Trophoblast cell (in vitro differentiated cells and primary cell): Measurements from ENCODE around the gene GLDN.

ENCODE experiments used
- DNase-seq, 2 donors: peaks; one replicate each; pipeline ENCODE4 v3.0.0-alpha.2; 2016
- H2AFZ ChIP-seq: 2 replicates; pipeline ENCODE4 v1.6.1; 2013; ENCODE audit warnings: low read length, moderate library complexity, mild to moderate bottlenecking; ENCODE audit not compliant: insufficient read depth, poor library complexity
- H2AK5ac ChIP-seq: 2 replicates; pipeline ENCODE4 v1.6.1; 2013; ENCODE audit warnings: mild to moderate bottlenecking, low read length
- H2BK120ac ChIP-seq: 2 replicates; pipeline ENCODE4 v1.6.1; 2013; ENCODE audit warnings: low read length, mild to moderate bottlenecking, moderate library complexity; ENCODE audit not compliant: insufficient read depth, poor library complexity
- H2BK12ac ChIP-seq: 2 replicates; pipeline ENCODE4 v1.6.1; 2013; ENCODE audit warnings: mild to moderate bottlenecking, low read length, moderate library complexity
- H2BK5ac ChIP-seq: 2 replicates; pipeline ENCODE4 v1.6.1; 2013; ENCODE audit warnings: low read length, low read depth, moderate library complexity, mild to moderate bottlenecking; ENCODE audit not compliant: poor library complexity
- H3K14ac ChIP-seq: 2 replicates; pipeline ENCODE4 v1.6.1; 2013; ENCODE audit warnings: mild to moderate bottlenecking, low read length
- H3K18ac ChIP-seq: 2 replicates; pipeline ENCODE4 v1.6.1; 2013; ENCODE audit warnings: mild to moderate bottlenecking, low read length
- H3K23ac ChIP-seq: 2 replicates; pipeline ENCODE4 v1.6.1; 2013; ENCODE audit warnings: low read length
- H3K27ac ChIP-seq: 2 replicates; pipeline ENCODE4 v1.5.1; 2013; ENCODE audit warnings: low read depth, mild to moderate bottlenecking, inconsistent platforms, low read length, moderate library complexity
- H3K27me3 ChIP-seq: 2 replicates; pipeline ENCODE4 v1.6.1; 2013; ENCODE audit warnings: inconsistent platforms, mild to moderate bottlenecking, low read length, moderate library complexity; ENCODE audit not compliant: insufficient read depth
- H3K36me3 ChIP-seq, 2 experiments: 1 replicate in 1 of 2; 2 replicates in 1 of 2; pipeline ENCODE4 v1.6.1; 2013; ENCODE audit warnings: low read length in 2 of 2, mild to moderate bottlenecking in 2 of 2, moderate library complexity in 1 of 2; ENCODE audit not compliant: insufficient read depth in 2 of 2, control insufficient read depth in 1 of 2
- H3K4ac ChIP-seq: 2 replicates; pipeline ENCODE4 v1.6.1; 2013; ENCODE audit warnings: low read depth, mild to moderate bottlenecking, low read length, moderate library complexity
- H3K4me1 ChIP-seq, 2 experiments: 1 replicate in 1 of 2; 2 replicates in 1 of 2; pipeline ENCODE4 v1.6.1; 2013; ENCODE audit warnings: low read length in 2 of 2, mild to moderate bottlenecking in 2 of 2, moderate library complexity in 1 of 2; ENCODE audit not compliant: insufficient read depth in 2 of 2, control insufficient read depth in 1 of 2
- H3K4me2 ChIP-seq: 2 replicates; pipeline ENCODE4 v1.6.1; 2013; ENCODE audit warnings: inconsistent platforms, mild to moderate bottlenecking, low read length, moderate library complexity
- H3K4me3 ChIP-seq: 2 replicates; pipeline ENCODE4 v1.5.1; 2013; ENCODE audit warnings: mild to moderate bottlenecking, low read depth, low read length, inconsistent platforms
- H3K79me1 ChIP-seq: one replicate; pipeline ENCODE4 v1.6.1; 2013; ENCODE audit warnings: low read length
- H3K79me2 ChIP-seq: 2 replicates; pipeline ENCODE4 v1.6.1; 2013; ENCODE audit warnings: low read length, mild to moderate bottlenecking; ENCODE audit not compliant: control insufficient read depth, insufficient read depth, poor library complexity
- H3K9ac ChIP-seq: 2 replicates; pipeline ENCODE4 v1.6.1; 2013; ENCODE audit warnings: mild to moderate bottlenecking, low read length
- H3K9me3 ChIP-seq: 2 replicates; pipeline ENCODE4 v1.6.1; 2013; ENCODE audit warnings: low read depth, mild to moderate bottlenecking, control low read depth, inconsistent platforms, low read length; ENCODE audit not compliant: insufficient read depth
- H4K12ac ChIP-seq: 2 replicates; pipeline ENCODE4 v1.6.1; 2013; ENCODE audit warnings: low read depth, mild to moderate bottlenecking, low read length, moderate library complexity
- H4K8ac ChIP-seq: 2 replicates; pipeline ENCODE4 v1.6.1; 2013; ENCODE audit warnings: low read depth, mild to moderate bottlenecking, low read length, moderate library complexity
- H4K91ac ChIP-seq: one replicate; pipeline ENCODE4 v1.6.1; 2013; ENCODE audit warnings: low read depth, mild to moderate bottlenecking, low read length, moderate library complexity
- WGBS: extraction: QIAGEN DNeasy Blood & Tissue Kit; methylation state at CpG from one replicate; pipeline ENCODE4 v1.1.7; 2013; ENCODE audit warnings: missing lambda C conversion rate; ENCODE audit not compliant: insufficient read length, insufficient coverage; ENCODE audit errors: extremely low coverage; 5-methylcytosine and 5-hydroxymethylcytosine counted together

Gene GLDN

DNA sequence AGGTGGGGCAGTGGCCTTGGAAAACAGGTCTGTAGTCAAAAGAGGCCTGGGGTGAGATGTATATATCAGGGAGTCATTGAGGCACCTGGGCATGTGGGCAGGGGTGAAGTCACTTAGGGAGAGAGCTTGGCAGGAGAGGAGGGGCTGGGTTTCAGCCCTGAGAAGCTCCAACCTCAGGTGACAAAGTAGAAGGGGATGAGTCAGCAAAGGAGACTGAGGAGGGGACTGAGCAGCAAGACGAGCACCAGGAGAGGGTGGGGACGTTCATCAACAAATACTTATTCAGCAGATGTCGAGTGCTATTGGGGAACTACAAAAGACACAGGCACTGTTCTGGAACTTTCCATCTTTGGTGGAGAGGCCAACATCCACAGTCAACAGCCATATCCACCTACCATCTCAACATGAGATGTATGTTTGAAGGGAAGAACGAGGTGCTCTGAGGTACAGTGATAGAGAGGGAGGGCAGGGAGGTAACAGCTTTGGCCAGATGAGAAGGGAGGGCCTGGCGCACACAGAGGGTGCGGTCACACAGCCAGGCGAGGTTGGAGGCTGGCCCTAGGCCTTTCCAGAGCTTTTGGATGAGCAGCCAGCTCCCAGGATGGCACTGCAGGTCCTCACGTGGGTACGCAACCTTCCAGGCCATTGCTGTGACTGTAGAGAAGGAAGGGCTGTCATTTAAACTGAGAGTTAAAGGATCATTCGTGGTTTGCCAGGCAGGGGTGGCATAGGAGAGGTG is 45.7 kb downstream of the GLDN start:
- H3K18ac ChIP-seq, result no peak overlapping the region
- no CpG with 5 or more reads among the region's 10 CpGs for WGBS
- no peak overlapping the region for H4K8ac ChIP-seq

GRCh38 chr15:51387699-51388041 is 46.2 kb downstream of the GLDN start:
- H2BK120ac ChIP-seq, result no peak overlapping the region
- H3K14ac ChIP-seq, result no peak overlapping the region
- no peak overlapping the region for H2AFZ ChIP-seq
- H3K9me3 ChIP-seq, result no peaks in the 10 kb centered on the region
- no peak overlapping the region for H3K23ac ChIP-seq
- no peak overlapping the region for H4K12ac ChIP-seq
- no peak overlapping the region for H4K8ac ChIP-seq
- no peaks in the 10 kb centered on the region for H3K27me3 ChIP-seq
- H3K27ac ChIP-seq, result no peak overlapping the region
- H3K79me1 ChIP-seq, result no peaks in the 10 kb centered on the region
- no peak overlapping the region for H2BK12ac ChIP-seq
- peaks cover 0 to 5% of the 10 kb centered on the region in 2 experiments for H3K36me3 ChIP-seq
- DNase-seq, result no peak
- no peak overlapping the region for H3K4ac ChIP-seq
- H3K4me3 ChIP-seq, result no peak overlapping the region
- H3K4me1 ChIP-seq, result peaks cover 0 to 4% of the 10 kb centered on the region in 2 experiments
- no peak overlapping the region for H2BK5ac ChIP-seq
- no peak overlapping the region for H3K9ac ChIP-seq
- H3K18ac ChIP-seq, result no peak overlapping the region
- H3K4me2 ChIP-seq, result no peak overlapping the region
- WGBS, result no CpG with 5 or more reads among the region's 3 CpGs
- H4K91ac ChIP-seq, result no peak overlapping the region
- H3K79me2 ChIP-seq, result no peaks in the 10 kb centered on the region
- no peak overlapping the region for H2AK5ac ChIP-seq

More for the DNA sequence above, 45.7 kb downstream of the GLDN start:
- Histone ChIP-seq H2AK5ac (no peak overlapping the region), H3K4ac (no peak overlapping the region), H3K4me2 (no peak overlapping the region), H4K91ac (no peak overlapping the region), H3K27me3 (no peaks in the 10 kb centered on the region), H3K9ac (no peak overlapping the region), H2BK120ac (no peak overlapping the region), H3K14ac (no peak overlapping the region), H2BK12ac (no peak overlapping the region), H3K4me1 (peaks cover 0 to 4% of the 10 kb centered on the region in 2 experiments), H4K12ac (no peak overlapping the region), H2BK5ac (no peak overlapping the region), H3K36me3 (peaks cover 0 to 5% of the 10 kb centered on the region in 2 experiments), H3K79me2 (no peaks in the 10 kb centered on the region), H2AFZ (no peak overlapping the region), H3K23ac (no peak overlapping the region), H3K9me3 (no peaks in the 10 kb centered on the region), H3K4me3 (no peak overlapping the region), H3K27ac (no peak overlapping the region), H3K79me1 (no peaks in the 10 kb centered on the region)
- no peak for DNase-seq

DNA sequence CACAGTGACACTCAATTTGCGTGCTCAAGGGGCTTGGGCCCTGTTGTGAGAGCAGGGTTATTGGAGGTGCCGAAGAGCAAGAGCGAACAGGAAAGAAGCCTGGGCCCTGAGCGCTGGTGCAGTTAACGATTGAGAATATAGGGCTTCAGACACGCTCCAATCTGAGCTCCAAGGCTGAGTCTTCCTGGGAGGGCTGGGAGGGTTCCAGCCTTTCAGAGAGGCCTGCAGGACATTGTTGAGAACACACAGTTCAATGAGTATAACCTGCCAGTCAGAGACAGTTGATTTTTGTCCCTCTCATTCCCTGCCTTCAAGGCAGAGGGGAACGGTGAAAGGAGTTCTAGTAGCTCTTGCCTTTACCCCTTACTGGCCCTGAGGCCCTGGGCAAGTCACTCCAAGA is 47.3 kb downstream of the GLDN start:
- H3K4ac ChIP-seq, result no peak overlapping the region
- H2BK12ac ChIP-seq, result no peak overlapping the region
- no peak overlapping the region for H3K27ac ChIP-seq
- no peak overlapping the region for H4K8ac ChIP-seq
- H3K23ac ChIP-seq, result no peak overlapping the region
- H3K9ac ChIP-seq, result no peak overlapping the region
- whole genome bisulfite sequencing, result no CpG with 5 or more reads among the region's 7 CpGs
- no peak overlapping the region for H4K91ac ChIP-seq
- H3K14ac ChIP-seq, result no peak overlapping the region
- H3K4me3 ChIP-seq, result no peak overlapping the region
- H3K79me2 ChIP-seq, result no peaks in the 10 kb centered on the region
- H3K36me3 ChIP-seq, result peaks cover 0 to 5% of the 10 kb centered on the region in 2 experiments
- no peak overlapping the region for H4K12ac ChIP-seq
- H2BK120ac ChIP-seq, result no peak overlapping the region
- no peak overlapping the region for H2AFZ ChIP-seq
- DNase-seq, result no peak
- H2AK5ac ChIP-seq, result no peak overlapping the region
- no peaks in the 10 kb centered on the region for H3K9me3 ChIP-seq
- H3K27me3 ChIP-seq, result no peaks in the 10 kb centered on the region
- no peak overlapping the region for H3K4me2 ChIP-seq
- peaks cover 0 to 4% of the 10 kb centered on the region in 2 experiments for H3K4me1 ChIP-seq
- H3K18ac ChIP-seq, result no peak overlapping the region
- no peak overlapping the region for H2BK5ac ChIP-seq
- H3K79me1 ChIP-seq, result no peaks in the 10 kb centered on the region

DNA sequence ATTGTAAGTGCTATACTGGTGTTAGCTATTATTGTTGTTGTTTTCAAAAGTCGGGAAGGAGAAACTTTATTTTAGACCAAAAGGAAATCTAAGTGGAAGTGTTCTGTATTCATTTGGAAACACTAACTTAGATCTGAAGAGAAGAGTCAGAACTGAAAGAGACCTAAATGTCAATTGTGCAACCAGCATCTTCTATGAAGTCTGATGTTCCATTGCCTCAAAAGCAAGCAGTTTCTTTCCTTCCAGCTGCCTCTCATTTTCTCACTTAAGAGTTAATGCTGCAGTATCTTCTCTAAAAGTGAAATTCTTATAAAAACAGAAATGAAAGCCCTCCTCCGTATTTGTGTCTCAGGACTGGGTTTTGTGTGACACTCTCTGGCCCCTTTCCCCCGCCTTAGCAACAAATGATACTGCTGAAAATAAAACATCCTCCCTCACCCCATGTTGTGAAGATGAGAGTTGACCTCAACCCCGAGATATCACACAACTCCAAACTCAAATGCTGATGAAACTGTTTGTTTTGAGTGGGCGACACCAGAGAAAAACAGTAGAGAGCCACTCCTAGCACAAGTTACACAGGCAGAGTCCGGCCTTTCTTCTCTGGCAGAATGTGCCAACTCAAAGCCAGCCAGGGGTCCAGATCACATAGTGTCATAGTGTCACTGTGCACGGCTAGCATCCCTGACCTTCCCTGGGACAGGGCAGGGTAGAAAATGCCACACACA is 48.9 kb downstream of the GLDN start:
- no peak overlapping the region for H3K9ac ChIP-seq
- H3K79me2 ChIP-seq, result no peaks in the 10 kb centered on the region
- H2AFZ ChIP-seq, result no peak overlapping the region
- H2BK12ac ChIP-seq, result no peak overlapping the region
- H3K4me1 ChIP-seq, result peaks cover 0 to 4% of the 10 kb centered on the region in 2 experiments
- no peak overlapping the region for H4K91ac ChIP-seq
- H3K18ac ChIP-seq, result no peak overlapping the region
- no peaks in the 10 kb centered on the region for H3K79me1 ChIP-seq
- H3K14ac ChIP-seq, result no peak overlapping the region
- H3K27ac ChIP-seq, result no peak overlapping the region
- H3K4ac ChIP-seq, result no peak overlapping the region
- no peaks in the 10 kb centered on the region for H3K36me3 ChIP-seq
- no peak overlapping the region for H2AK5ac ChIP-seq
- DNase-seq, result no peak
- no peak overlapping the region for H3K23ac ChIP-seq
- H4K12ac ChIP-seq, result no peak overlapping the region
- no peaks in the 10 kb centered on the region for H3K9me3 ChIP-seq
- WGBS, result no CpG with 5 or more reads among the region's 7 CpGs
- no peak overlapping the region for H3K4me3 ChIP-seq
- no peak overlapping the region for H2BK5ac ChIP-seq
- no peak overlapping the region for H4K8ac ChIP-seq
- H2BK120ac ChIP-seq, result no peak overlapping the region
- H3K27me3 ChIP-seq, result no peaks in the 10 kb centered on the region
- H3K4me2 ChIP-seq, result no peak overlapping the region
